ENCODE data around the gene CDAN1.
"Not testable (repeated sequence)": the region's sequence is repeated elsewhere in the genome, so short reads cannot be mapped to it uniquely, and the experiment has no call there.

The CDAN1 gene

DNA sequence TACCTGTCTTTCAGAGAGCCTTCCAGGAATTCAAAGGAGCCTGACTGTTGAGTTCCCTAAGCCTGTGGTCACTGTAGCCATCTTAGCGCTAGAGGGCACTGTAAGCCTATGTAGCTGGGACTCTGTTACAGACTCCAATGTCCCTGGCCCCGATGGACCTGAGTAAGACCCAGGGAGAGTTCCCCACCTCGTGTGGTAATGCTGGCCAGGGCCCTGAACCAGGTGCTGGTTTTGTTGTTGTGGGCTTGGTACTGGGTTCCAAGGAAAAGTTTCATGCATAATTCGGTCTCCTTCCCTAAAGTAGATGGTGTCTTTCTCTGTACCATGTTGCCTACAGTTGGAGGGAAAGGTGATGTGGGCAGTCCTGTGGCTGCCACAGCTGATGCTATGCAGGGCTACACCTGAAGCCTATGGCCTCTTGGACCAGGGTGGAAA is 32.4 kb downstream of the CDAN1 start:
- DNase-seq: peak; percentile 51

GRCh38 chr15:42696626-42697025 is 40.3 kb downstream of the CDAN1 start:
- DNase-seq: no peak

GRCh38 chr15:42695527-42696071 is 41.3 kb downstream of the CDAN1 start:
- no peak for DNase-seq

DNA sequence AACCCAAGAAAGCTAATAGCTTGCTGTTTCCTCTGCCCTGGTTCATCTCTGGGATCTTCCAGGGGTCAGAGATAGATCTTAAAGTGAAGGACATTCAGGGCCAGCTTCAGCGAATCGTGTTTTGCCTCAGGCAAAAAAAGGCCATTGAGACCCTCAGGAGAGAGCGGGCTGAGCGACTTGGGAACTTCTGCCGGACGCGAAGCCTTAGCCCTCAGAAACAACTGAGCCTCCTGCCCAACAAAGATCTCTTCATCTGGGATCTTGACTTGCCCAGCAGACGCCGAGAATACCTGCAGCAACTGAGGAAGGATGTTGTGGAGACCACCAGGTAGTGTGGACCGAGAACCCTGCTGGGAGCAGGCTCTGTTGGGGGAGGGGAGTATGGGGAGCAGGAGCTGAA is 42.5 kb downstream of the CDAN1 start:
- DNase-seq: no peak

DNA sequence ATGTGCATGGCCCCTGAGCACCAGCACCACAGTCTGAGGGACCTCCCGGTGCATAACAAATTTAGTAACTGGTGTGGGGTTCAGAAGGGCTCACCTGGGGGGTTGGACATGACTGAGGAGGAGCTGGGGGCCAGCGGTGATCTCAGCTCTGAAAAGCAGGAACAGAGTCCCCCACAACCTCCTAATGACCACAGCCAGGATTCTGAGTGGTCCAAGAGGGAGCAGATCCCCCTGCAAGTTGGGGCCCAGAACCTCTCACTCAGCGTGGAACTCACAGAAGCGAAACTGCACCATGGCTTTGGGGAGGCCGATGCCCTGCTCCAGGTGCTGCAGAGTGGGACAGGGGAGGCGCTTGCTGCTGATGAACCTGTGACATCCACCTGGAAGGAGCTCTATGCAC is 43.0 kb downstream of the CDAN1 start:
- DNase-seq: no peak

DNA sequence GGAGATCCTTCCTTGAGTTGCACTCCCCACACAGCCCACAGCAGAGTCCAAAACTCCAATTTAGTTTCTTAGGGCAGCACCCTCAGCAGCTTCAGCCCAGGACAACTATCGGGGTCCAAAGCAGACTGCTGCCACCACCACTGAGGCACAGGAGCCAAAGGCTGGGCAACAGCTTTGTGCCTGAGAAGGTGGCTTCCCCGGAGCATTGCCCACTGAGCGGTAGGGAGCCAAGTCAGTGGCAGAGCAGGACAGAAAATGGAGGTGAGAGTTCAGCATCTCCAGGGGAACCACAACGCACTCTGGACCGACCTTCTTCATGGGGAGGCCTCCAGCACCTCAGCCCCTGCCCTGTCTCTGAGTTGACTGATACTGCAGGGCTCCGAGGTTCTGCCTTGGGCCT is 43.4 kb downstream of the CDAN1 start:
- no peak for DNase-seq

DNA sequence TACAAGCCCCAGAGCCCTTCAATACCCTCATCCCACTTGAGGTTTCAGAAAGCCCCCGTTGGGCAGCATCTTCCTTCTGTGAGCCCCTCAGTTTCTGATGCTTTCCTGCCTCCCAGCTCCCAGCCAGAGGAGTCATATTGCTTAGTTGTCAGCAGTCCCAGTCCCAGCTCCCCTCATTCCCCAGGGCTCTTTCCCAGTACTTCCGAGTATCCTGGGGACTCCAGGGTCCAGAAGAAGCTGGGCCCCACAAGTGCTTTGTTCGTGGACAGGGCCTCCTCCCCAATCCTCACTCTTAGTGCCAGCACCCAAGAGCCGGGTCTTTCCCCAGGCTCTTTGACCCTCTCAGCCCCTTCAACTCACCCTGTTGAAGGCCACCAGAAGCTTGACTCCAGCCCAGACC is 43.9 kb downstream of the CDAN1 start:
- no peak for DNase-seq

GRCh38 chr15:42692536-42692935 is 44.4 kb downstream of the CDAN1 start:
- no peak for DNase-seq

DNA sequence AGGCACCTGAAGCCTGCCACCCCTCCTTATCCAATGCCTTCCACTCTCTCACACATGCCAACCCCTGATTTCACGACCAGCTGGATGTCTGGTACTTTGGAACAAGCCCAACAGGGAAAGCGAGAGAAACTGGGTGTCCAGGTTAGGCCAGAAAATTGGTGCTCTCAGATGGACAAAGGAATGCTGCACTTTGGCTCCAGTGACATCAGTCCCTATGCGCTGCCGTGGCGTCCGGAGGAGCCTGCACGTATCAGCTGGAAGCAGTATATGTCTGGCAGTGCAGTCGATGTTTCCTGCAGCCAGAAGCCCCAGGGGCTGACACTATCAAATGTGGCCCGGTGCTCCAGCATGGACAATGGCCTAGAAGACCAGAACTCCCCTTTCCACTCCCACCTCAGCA is 45.2 kb downstream of the CDAN1 start:
- no peak for DNase-seq

- DNase-seq: no peak
Measured at GRCh38 chr15:42691308-42691707, 45.6 kb downstream of the CDAN1 start.

DNA sequence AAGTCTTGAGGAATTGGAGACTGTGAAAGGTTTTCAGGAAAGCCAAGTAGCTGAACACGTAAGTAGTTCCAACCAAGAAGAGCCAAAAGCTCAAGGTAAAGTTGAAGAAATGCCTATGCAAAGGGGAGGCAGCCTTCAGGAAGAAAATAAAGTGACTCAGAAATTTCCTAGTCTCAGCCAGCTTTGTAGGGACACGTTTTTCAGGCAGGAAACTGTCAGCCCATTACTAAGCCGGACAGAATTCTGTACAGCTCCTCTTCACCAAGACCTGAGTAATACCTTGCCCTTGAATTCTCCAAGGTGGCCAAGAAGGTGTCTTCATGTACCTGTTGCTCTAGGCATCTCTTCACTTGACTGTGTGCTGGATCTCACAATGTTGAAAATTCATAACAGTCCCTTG is 48.6 kb downstream of the CDAN1 start:
- DNase-seq: no peak

DNA sequence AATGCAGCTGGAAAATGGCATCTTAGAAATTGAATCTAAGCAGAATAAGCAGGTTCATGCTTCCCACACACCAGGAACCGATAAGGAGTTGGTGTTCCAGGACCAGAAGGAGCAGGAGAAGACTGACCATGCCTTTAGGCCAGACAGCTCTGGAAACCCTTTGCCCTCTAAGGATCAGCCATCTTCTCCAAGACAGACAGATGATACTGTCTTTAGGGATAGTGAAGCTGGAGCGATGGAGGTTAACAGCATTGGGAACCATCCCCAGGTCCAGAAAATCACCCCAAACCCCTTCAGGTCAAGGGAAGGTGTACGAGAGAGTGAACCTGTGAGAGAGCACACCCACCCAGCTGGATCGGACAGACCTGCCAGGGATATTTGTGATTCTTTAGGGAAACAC is 49.2 kb downstream of the CDAN1 start:
- DNase-seq: no peak

- no peak for DNase-seq
Measured at GRCh38 chr15:42686281-42686680, 50.6 kb downstream of the CDAN1 start.

DNA sequence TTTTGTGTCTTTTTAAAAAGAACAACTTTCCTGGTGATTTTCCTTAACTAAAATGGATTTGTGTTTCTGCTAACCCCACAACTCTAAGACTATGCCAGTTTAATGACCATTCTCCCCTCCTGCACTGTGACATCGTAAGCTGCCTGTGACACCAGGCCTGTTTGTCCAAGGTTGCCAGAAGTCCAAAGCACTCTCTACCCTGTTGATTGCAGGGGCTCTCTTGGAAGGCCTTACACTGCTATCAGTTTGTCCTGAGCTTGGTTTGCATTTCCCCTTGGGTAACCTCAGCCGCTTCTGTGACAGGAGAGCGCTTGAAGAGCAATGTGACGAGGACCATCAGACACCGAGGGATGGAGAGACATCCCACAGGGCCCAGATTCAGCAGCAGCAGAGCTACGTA is 55.8 kb downstream of the CDAN1 start:
- no peak for DNase-seq

DNA sequence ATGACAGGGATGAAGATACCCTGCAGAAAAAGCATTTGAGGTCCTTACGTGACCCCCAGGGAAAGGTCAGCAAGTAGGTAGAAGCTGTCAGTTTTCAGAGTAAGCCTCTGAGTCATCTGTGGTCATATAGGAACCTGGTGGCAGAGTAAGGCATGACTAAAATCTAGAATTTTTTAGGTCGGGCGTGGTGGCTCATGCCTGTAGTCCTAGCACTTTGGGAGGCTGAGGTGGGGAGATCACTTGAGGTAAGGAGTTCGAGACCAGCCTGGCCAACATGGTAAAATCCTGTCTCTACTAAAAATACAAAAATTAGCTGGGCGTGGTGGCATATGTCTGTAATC is 56.8 kb downstream of the CDAN1 start:
- DNase-seq: not testable (repeated sequence)

DNA sequence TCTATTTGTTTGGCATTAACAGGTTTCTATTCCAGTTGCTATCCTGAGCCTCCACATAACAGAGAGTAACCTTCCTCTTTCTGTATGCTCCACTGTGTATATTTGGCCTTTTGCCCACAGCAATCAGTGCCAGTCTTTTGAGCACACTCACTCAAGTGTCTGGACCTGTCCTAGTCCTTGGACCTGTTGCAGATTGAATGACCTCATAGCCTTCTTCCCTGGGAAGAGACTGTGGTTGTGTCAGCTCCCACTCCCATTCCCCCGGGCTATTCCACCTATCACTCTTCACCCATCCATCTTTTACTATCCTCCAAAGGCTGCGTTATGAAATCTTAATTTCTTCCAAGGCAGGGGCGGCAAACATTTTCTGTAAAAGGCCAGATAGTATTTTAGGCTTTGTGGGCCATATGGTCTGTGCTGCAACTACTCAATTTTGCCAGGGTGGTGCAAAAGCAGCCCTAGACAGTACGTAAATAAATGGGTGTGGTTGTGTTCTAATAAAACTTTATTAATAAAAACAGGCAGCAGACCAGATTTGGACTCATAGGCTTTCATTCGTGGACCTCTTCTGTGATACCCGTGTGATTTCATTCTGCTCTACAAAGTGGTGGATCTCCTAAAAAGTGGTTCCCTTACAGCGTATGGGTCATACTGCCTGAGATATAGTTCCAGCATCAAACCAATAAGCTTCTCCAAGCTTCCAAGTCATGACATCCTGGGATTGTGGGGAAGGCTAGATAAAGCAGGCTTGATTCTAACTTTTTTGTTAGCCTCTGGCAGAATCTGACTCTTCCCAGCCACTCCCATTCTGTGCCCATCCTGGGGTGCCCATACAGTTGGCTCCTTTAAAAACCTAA is 57.4 kb downstream of the CDAN1 start:
- no peak for DNase-seq

DNA sequence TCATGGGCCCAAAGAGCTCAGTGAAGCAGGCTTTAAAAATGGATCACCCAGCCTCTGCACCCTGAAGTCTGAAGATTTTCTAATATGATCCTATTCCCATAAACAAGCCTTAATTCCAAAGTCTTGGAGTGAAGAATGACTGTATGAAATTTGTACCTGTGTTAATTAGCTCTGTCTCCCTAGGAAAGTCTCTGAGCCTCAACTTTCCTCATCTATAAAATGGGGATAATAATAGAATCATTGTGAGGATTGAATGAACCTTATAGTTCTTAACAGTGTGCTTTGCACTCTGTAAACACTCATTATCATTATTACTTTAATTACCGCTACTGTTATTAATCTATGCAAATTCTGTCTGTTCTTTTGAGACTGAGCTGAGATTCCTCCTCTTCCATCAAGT is 61.9 kb downstream of the CDAN1 start:
- no peak for DNase-seq

- DNase-seq: no peak
Measured at GRCh38 chr15:42674472-42674871, 62.5 kb downstream of the CDAN1 start.
